HEK293T (cell line): ENCODE data around the gene ZPR1.

Source experiments
- ARNT ChIP-seq: fragments of 450-650 bp; IDR thresholded peaks from 2 replicates; pipeline ENCODE4 v1.6.1; 2017; ENCODE audit warnings: mild to moderate bottlenecking
- BHLHE40 ChIP-seq: fragments of 450-650 bp; IDR thresholded peaks from 2 replicates; pipeline ENCODE4 v1.6.1; 2016; ENCODE audit warnings: mild to moderate bottlenecking, moderate library complexity, borderline replicate concordance
- FOXM1 ChIP-seq: fragments of 450-650 bp; IDR thresholded peaks from 2 replicates; pipeline ENCODE4 v1.6.1; 2017; ENCODE audit warnings: mild to moderate bottlenecking, borderline replicate concordance
- L3MBTL2 ChIP-seq: fragments of 450-650 bp; conservative IDR thresholded peaks from 2 replicates; pipeline ENCODE4 v1.6.1; 2016; ENCODE audit warnings: mild to moderate bottlenecking

GRCh38 chr11:116833816-116834534 lies 46.2 kb upstream of the ZPR1 start:
- no peak for TF ChIP-seq BHLHE40
- TF ChIP-seq FOXM1: no peak
- no peak for TF ChIP-seq ARNT
- no peak for TF ChIP-seq L3MBTL2
